ENCODE measurements around the gene AIPL1. TPM values are rescaled to one million over a fixed set of nuclear protein-coding genes. Genes with fewer than 3 reads are reported as not detected.

Gene AIPL1
- total and polyA plus RNA-seq, 2 of the 13 experiments (the other 11 are each of a cell fraction or from before 2014, with no cell fraction given): not detected

DNA sequence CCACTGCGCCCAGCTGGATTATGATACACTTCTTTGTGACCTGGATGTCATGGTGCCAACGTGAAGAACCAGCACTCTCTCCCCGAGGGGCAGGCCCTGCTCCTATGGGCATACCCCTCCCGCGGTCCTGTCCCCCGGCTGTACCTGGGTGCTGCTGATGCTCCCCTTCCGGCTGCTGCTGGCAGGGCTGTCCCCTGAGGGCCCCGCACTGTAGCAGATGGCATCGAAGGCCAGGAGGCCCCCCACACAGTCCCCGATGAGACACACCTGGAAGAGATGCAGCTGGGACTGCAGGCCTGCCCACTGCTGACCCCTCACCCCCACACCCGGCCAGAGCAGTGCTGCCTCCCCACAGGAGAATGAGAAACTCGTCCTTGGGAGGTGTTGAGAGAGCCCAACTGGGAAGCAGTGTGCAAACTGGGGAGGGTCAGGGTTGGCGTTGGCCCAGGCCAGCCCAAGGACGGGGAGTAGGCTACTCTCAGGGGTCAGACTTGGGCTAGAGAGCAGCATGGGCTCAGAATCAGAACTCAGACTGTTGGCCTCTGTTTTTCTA is 43.0 kb upstream of the AIPL1 start:
- Histone ChIP-seq H3K9me3 (ENCODE audit: low read length) (no peaks in the 10 kb centered on the region), H3K36me3 (replicated peaks in 1 of 2; ENCODE audit: control insufficient read depth in 1 of 2, insufficient read depth in 2 of 2, low read length in 2 of 2) (no peaks in the 10 kb centered on the region), H3K4me1 (ENCODE audit: insufficient read depth, low read length) (no peaks in the 10 kb centered on the region), H3K27ac (ENCODE audit: extremely low read length, insufficient read depth, low read length) (no peak overlapping the region), H4K20me1 (ENCODE audit: insufficient read depth, low read length) (no peaks in the 10 kb centered on the region), H3K79me2 (ENCODE audit: insufficient read depth, low read length) (no peaks in the 10 kb centered on the region), H3K4me2 (ENCODE audit: low read depth, low read length) (no peak overlapping the region), H3K4me3 (replicated peaks in 1 of 3; ENCODE audit: insufficient read depth in 1 of 3, low read depth in 2 of 3, low read length in 3 of 3) (no peak overlapping the region), H2AFZ (ENCODE audit: low read length) (no peak overlapping the region), H3K9ac (ENCODE audit: insufficient read depth, low read depth, low read length) (no peak overlapping the region), H3K27me3 (ENCODE audit: control insufficient read depth in 1 of 2, insufficient read depth in 2 of 2, low read length in 2 of 2) (no peaks in the 10 kb centered on the region)
- intact Hi-C loops (cut with micrococcal nuclease; ENCODE audit: unreplicated experiment) (loop anchor here (10.0 kb wide), 1 partner anchor 77 kb away; the partner anchor contains the start of gene PITPNM3), in situ Hi-C loops (cut with HindIII; ENCODE audit: extremely low pct_ligation_motif_present, low pct_unique_long_range_greater_than_20kb) (no loop called here)
- ChIA-PET POLR2A (no interaction called here), CTCF (ENCODE audit: low intra/inter-chr PET ratio, low total read pairs) (no interaction called here)
- FAIRE-seq (no peak), ATAC-seq (no peak), DNase-seq (ENCODE audit: low spot score) (no peak)
- no TSS peak for BruUV-seq (replicated peaks)
- 21% methylated on average over 4 of the region's 14 CpGs for WGBS (ENCODE audit: low lambda C conversion rate)
- TF ChIP-seq HDAC2 (CRISPR knock-in tag; IDR thresholded peaks at IDR 0.05) (no peak), AGO1 (IDR thresholded peaks at IDR 0.05; ENCODE audit: low read depth, low read length, poor library complexity, severe bottlenecking) (no peak), ATM (IDR thresholded peaks at IDR 0.05; ENCODE audit: borderline replicate concordance) (no peak), ZNF598 (CRISPR knock-in tag; IDR thresholded peaks at IDR 0.05; ENCODE audit: borderline replicate concordance) (no peak)
- TF ChIP-seq, protein P1, sequence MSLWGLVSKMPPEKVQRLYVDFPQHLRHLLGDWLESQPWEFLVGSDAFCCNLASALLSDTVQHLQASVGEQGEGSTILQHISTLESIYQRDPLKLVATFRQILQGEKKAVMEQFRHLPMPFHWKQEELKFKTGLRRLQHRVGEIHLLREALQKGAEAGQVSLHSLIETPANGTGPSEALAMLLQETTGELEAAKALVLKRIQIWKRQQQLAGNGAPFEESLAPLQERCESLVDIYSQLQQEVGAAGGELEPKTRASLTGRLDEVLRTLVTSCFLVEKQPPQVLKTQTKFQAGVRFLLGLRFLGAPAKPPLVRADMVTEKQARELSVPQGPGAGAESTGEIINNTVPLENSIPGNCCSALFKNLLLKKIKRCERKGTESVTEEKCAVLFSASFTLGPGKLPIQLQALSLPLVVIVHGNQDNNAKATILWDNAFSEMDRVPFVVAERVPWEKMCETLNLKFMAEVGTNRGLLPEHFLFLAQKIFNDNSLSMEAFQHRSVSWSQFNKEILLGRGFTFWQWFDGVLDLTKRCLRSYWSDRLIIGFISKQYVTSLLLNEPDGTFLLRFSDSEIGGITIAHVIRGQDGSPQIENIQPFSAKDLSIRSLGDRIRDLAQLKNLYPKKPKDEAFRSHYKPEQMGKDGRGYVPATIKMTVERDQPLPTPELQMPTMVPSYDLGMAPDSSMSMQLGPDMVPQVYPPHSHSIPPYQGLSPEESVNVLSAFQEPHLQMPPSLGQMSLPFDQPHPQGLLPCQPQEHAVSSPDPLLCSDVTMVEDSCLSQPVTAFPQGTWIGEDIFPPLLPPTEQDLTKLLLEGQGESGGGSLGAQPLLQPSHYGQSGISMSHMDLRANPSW (CRISPR knock-in tag; IDR thresholded peaks at IDR 0.05; ENCODE audit: borderline replicate concordance): no peak
- TF ChIP-seq, protein P2, sequence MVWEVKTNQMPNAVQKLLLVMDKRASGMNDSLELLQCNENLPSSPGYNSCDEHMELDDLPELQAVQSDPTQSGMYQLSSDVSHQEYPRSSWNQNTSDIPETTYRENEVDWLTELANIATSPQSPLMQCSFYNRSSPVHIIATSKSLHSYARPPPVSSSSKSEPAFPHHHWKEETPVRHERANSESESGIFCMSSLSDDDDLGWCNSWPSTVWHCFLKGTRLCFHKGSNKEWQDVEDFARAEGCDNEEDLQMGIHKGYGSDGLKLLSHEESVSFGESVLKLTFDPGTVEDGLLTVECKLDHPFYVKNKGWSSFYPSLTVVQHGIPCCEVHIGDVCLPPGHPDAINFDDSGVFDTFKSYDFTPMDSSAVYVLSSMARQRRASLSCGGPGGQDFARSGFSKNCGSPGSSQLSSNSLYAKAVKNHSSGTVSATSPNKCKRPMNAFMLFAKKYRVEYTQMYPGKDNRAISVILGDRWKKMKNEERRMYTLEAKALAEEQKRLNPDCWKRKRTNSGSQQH (CRISPR knock-in tag; IDR thresholded peaks at IDR 0.05; ENCODE audit: low read depth): no peak
- TF ChIP-seq, protein P3, sequence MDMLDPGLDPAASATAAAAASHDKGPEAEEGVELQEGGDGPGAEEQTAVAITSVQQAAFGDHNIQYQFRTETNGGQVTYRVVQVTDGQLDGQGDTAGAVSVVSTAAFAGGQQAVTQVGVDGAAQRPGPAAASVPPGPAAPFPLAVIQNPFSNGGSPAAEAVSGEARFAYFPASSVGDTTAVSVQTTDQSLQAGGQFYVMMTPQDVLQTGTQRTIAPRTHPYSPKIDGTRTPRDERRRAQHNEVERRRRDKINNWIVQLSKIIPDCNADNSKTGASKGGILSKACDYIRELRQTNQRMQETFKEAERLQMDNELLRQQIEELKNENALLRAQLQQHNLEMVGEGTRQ (IDR thresholded peaks at IDR 0.05; ENCODE audit: low read depth, low read length): no peak
- TF ChIP-seq, protein P3 (CRISPR knock-in tag; IDR thresholded peaks at IDR 0.05; ENCODE audit: borderline replicate concordance): no peak
- TF ChIP-seq, protein P4, sequence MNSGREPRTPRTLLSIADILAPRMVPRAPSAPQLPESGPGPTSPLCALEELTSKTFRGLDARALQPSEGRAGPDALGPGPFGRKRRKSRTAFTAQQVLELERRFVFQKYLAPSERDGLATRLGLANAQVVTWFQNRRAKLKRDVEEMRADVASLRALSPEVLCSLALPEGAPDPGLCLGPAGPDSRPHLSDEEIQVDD (CRISPR knock-in tag; IDR thresholded peaks at IDR 0.05; ENCODE audit: borderline replicate concordance): no peak
- TF ChIP-seq, protein P5, sequence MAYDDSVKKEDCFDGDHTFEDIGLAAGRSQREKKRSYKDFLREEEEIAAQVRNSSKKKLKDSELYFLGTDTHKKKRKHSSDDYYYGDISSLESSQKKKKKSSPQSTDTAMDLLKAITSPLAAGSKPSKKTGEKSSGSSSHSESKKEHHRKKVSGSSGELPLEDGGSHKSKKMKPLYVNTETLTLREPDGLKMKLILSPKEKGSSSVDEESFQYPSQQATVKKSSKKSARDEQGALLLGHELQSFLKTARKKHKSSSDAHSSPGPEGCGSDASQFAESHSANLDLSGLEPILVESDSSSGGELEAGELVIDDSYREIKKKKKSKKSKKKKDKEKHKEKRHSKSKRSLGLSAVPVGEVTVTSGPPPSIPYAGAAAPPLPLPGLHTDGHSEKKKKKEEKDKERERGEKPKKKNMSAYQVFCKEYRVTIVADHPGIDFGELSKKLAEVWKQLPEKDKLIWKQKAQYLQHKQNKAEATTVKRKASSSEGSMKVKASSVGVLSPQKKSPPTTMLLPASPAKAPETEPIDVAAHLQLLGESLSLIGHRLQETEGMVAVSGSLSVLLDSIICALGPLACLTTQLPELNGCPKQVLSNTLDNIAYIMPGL (CRISPR knock-in tag; IDR thresholded peaks at IDR 0.05; ENCODE audit: borderline replicate concordance in 1 of 2, low read depth in 1 of 2): no peak
- TF ChIP-seq, protein P6, sequence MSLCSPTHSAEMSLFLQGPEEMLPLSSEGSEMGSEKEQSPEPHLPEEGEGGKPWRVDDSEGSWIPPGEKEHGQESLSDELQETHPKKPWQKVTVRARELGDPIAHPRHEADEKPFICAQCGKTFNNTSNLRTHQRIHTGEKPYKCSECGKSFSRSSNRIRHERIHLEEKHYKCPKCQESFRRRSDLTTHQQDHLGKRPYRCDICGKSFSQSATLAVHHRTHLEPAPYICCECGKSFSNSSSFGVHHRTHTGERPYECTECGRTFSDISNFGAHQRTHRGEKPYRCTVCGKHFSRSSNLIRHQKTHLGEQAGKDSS (CRISPR knock-in tag; IDR thresholded peaks at IDR 0.05; ENCODE audit: borderline replicate concordance, low read depth): no peak
- TF ChIP-seq, protein P7, sequence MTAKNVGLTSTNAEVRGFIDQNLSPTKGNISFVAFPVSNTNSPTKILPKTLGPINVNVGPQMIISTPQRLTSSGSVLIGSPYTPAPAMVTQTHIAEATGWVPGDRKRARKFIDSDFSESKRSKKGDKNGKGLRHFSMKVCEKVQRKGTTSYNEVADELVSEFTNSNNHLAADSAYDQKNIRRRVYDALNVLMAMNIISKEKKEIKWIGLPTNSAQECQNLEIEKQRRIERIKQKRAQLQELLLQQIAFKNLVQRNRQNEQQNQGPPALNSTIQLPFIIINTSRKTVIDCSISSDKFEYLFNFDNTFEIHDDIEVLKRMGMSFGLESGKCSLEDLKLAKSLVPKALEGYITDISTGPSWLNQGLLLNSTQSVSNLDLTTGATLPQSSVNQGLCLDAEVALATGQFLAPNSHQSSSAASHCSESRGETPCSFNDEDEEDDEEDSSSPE (CRISPR knock-in tag; IDR thresholded peaks at IDR 0.05): no peak
